Endodermal cell (in vitro differentiated cells): Measurements from ENCODE around the gene SH3PXD2A. TPM values are rescaled to one million over a fixed set of nuclear protein-coding genes. Genes with fewer than 3 reads are reported as not detected.
"Not testable (repeated sequence)": the region's sequence is repeated elsewhere in the genome, so short reads cannot be mapped to it uniquely, and the experiment has no call there.

ENCODE experiments used
- DNase-seq: peaks from one replicate; pipeline ENCODE4 v3.0.0-alpha.2; 2017
- H3K27ac ChIP-seq: 2 replicates; pipeline ENCODE4 v1.5.1; 2013; ENCODE audit warnings: mild to moderate bottlenecking, low read depth, low read length, moderate library complexity
- H3K27me3 ChIP-seq: 2 replicates; pipeline ENCODE4 v1.6.1; 2013; ENCODE audit warnings: mild to moderate bottlenecking, low read length, moderate library complexity; ENCODE audit not compliant: insufficient read depth, control insufficient read depth, poor library complexity, severe bottlenecking
- H3K36me3 ChIP-seq: 2 replicates; pipeline ENCODE4 v1.7.0; 2013; ENCODE audit warnings: mild to moderate bottlenecking, low read length, moderate library complexity; ENCODE audit not compliant: control insufficient read depth, insufficient read depth
- H3K4me1 ChIP-seq: one replicate; pipeline ENCODE4 v1.7.0; 2013; ENCODE audit warnings: low read length; ENCODE audit not compliant: control insufficient read depth, insufficient read depth
- H3K4me3 ChIP-seq: 2 replicates; pipeline ENCODE4 v1.5.1; 2013; ENCODE audit warnings: mild to moderate bottlenecking, low read length, moderate library complexity
- H3K9ac ChIP-seq: 2 replicates; pipeline ENCODE4 v1.6.1; 2013; ENCODE audit warnings: mild to moderate bottlenecking, low read length, moderate library complexity; ENCODE audit not compliant: poor library complexity, severe bottlenecking; ENCODE audit errors: extremely low read depth
- H3K9me3 ChIP-seq: 2 replicates; pipeline ENCODE4 v1.6.1; 2013; ENCODE audit warnings: mild to moderate bottlenecking, low read length, moderate library complexity; ENCODE audit not compliant: control insufficient read depth
- H3K27ac Mint-ChIP-seq: 2 replicates; pipeline ENCODE4 v1.8.0; 2020; ENCODE audit warnings: mixed read lengths
- H3K27me3 Mint-ChIP-seq: 2 replicates; pipeline ENCODE4 v1.8.0; 2021; ENCODE audit warnings: mild to moderate bottlenecking, mixed read lengths; ENCODE audit not compliant: insufficient read depth
- H3K36me3 Mint-ChIP-seq: 2 replicates; pipeline ENCODE4 v1.8.0; 2020; ENCODE audit warnings: low read depth, mixed read lengths
- H3K4me1 Mint-ChIP-seq: 2 replicates; pipeline ENCODE4 v1.8.0; 2020; ENCODE audit warnings: mixed read lengths
- H3K4me3 Mint-ChIP-seq: 2 replicates; pipeline ENCODE4 v1.8.0; 2020; ENCODE audit warnings: mild to moderate bottlenecking, moderate library complexity, mixed read lengths
- H3K9me3 Mint-ChIP-seq: 2 replicates; pipeline ENCODE4 v1.8.0; 2020; ENCODE audit warnings: mild to moderate bottlenecking, mixed read lengths
- WGBS, 2 experiments: methylation state at CpG; one replicate each; pipeline versions ENCODE4 v1.1.5 to v1.1.7; 2013; ENCODE audit warnings: missing lambda C conversion rate in 2 of 2, mixed read lengths in 1 of 2; ENCODE audit not compliant: insufficient coverage in 1 of 2, insufficient read length in 1 of 2; 5-methylcytosine and 5-hydroxymethylcytosine counted together
- total RNA-seq, 2 donors: library from RNA; stranded (reverse); fragmentation: NEBNext Ultra II Directional in 1 of 2; extraction: Animal tissue kit (Norgen Biotek cat#: 25700) in 1 of 2; gene quantifications; 2 replicates in 1 of 2; 3 replicates in 1 of 2; pipeline ENCODE4 v1.2.1, GENCODE V29; 2021
- TF ChIP-seq, protein P1 (sequence below): fragments of 200-600 bp; sonication (generic); conservative IDR thresholded peaks from 2 replicates; pipeline ENCODE4 v1.5.0; 2021; ENCODE audit warnings: antibody characterized with exemption, mild to moderate bottlenecking

The SH3PXD2A gene
- total RNA-seq, 2 donors from 2014 or later = 15.7 to 22.6 TPM

DNA sequence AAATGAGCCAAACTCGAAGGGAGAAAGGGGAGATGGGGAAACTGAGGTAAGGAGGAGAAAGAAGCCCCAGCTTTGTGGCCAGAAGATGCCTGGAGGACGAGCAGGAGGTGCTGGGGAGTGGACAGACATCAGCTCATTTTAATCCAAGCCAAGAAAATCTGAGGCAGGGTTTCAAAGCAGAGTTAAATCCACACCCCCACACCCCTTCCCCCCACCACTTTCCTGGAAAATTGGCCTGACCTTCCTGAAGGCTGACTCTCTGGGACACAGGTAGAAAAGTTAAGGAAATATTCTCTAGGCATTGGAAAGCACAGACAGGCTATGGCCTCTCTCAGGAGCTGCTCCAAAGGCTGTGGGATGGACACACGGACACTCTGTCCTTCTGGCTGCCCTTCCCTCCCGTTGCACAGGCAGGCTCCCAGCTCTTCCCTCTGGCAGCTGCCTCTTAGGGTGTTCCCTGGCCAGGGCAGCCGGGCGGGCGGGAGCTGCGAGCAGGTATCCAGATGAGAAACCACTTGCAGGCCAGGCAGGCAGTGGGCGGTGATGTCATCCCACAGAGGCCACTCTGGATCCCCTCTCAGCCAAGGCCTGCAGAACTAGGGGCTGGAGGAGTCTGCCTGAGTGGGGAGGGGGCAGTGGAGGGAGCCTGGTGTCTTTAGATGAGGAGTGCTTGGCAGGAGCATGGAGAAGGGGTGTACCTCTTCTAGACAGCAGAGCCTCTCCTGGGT is 190.1 kb downstream of the SH3PXD2A start:
- TF ChIP-seq, protein P1, sequence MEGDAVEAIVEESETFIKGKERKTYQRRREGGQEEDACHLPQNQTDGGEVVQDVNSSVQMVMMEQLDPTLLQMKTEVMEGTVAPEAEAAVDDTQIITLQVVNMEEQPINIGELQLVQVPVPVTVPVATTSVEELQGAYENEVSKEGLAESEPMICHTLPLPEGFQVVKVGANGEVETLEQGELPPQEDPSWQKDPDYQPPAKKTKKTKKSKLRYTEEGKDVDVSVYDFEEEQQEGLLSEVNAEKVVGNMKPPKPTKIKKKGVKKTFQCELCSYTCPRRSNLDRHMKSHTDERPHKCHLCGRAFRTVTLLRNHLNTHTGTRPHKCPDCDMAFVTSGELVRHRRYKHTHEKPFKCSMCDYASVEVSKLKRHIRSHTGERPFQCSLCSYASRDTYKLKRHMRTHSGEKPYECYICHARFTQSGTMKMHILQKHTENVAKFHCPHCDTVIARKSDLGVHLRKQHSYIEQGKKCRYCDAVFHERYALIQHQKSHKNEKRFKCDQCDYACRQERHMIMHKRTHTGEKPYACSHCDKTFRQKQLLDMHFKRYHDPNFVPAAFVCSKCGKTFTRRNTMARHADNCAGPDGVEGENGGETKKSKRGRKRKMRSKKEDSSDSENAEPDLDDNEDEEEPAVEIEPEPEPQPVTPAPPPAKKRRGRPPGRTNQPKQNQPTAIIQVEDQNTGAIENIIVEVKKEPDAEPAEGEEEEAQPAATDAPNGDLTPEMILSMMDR = no peak
- Mint-ChIP-seq H3K36me3 (no peaks in the 10 kb centered on the region), H3K9me3 (no peaks in the 10 kb centered on the region), H3K4me1 (peaks cover 6% of the 10 kb centered on the region), H3K27ac (no peak overlapping the region), H3K27me3 (no peaks in the 10 kb centered on the region), H3K4me3 (no peak overlapping the region)
- H3K36me3 ChIP-seq = no peaks in the 10 kb centered on the region
- H3K27ac ChIP-seq = no peak overlapping the region
- DNase-seq = no peak
- H3K9me3 ChIP-seq = no peaks in the 10 kb centered on the region
- H3K9ac ChIP-seq = no peak overlapping the region
- H3K27me3 ChIP-seq = no peaks in the 10 kb centered on the region
- H3K4me1 ChIP-seq = no peaks in the 10 kb centered on the region
- 89 to 100% methylated on average over 3 to 9 of the region's 9 CpGs for WGBS, 2 experiments
- H3K4me3 ChIP-seq = no peak overlapping the region

DNA sequence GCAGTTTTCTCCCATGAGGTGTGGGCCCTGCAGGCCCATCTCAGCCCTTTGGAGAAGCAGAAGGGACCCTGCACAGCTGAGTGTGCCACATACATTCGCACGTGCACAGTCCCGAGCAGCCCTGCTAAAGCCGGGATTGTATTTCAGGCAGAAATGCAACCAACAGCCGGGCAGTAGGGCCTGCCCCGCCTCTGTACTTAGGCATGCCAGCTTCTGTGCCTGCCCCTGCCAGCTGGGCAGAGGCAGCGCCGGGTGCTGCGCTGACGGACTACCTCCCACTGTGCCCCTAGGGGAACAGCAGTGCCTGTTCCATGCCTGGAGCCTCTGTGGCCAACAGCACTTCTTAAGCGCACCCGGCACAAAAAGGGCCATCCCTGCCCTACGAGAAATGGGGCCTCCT is 191.6 kb downstream of the SH3PXD2A start:
- Histone ChIP-seq H3K27me3 (no peaks in the 10 kb centered on the region), H3K9ac (no peak overlapping the region), H3K4me3 (no peak overlapping the region), H3K9me3 (no peaks in the 10 kb centered on the region), H3K27ac (no peak overlapping the region), H3K4me1 (no peaks in the 10 kb centered on the region), H3K36me3 (no peaks in the 10 kb centered on the region)
- H3K9me3 Mint-ChIP-seq = no peaks in the 10 kb centered on the region
- no peak for DNase-seq
- TF ChIP-seq, protein P1 = no peak
- no peak overlapping the region for H3K4me3 Mint-ChIP-seq
- no peaks in the 10 kb centered on the region for H3K27me3 Mint-ChIP-seq
- WGBS, 2 experiments = 94 to 95% methylated on average over 12 to 13 of the region's 13 CpGs
- H3K27ac Mint-ChIP-seq = no peak overlapping the region
- H3K36me3 Mint-ChIP-seq = no peaks in the 10 kb centered on the region
- peaks cover 2% of the 10 kb centered on the region for H3K4me1 Mint-ChIP-seq

DNA sequence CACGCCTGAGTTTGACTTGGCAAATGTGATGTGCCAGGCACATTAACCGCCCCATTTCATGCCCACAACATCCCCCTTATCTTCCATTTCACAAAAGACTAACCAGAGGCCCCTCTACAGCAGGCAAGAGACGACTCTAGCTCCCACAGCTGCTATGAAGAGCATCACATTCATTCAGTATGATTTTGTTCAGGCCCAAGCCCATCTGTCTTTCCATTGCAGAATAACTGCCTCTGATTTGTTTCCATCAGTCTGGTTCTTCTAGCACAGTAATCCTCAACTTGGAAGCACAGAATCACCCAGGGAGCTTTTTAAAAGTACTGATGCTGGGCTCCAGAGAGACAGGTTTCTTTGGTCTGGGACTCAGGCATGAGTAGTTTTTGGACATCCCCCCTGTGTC is 192.1 kb downstream of the SH3PXD2A start:
- Mint-ChIP-seq H3K36me3 (peaks cover 4% of the 10 kb centered on the region), H3K9me3 (no peaks in the 10 kb centered on the region), H3K4me3 (no peak overlapping the region), H3K27me3 (no peaks in the 10 kb centered on the region), H3K27ac (no peak overlapping the region), H3K4me1 (no peaks in the 10 kb centered on the region)
- H3K27me3 ChIP-seq = no peaks in the 10 kb centered on the region
- H3K4me1 ChIP-seq = no peaks in the 10 kb centered on the region
- no peak for DNase-seq
- TF ChIP-seq, protein P1 = no peak
- WGBS, 2 experiments = 89 to 93% methylated on average over 3 of the region's 3 CpGs
- H3K27ac ChIP-seq = no peak overlapping the region
- no peak overlapping the region for H3K4me3 ChIP-seq
- H3K9me3 ChIP-seq = no peaks in the 10 kb centered on the region
- H3K36me3 ChIP-seq = no peaks in the 10 kb centered on the region
- no peak overlapping the region for H3K9ac ChIP-seq

DNA sequence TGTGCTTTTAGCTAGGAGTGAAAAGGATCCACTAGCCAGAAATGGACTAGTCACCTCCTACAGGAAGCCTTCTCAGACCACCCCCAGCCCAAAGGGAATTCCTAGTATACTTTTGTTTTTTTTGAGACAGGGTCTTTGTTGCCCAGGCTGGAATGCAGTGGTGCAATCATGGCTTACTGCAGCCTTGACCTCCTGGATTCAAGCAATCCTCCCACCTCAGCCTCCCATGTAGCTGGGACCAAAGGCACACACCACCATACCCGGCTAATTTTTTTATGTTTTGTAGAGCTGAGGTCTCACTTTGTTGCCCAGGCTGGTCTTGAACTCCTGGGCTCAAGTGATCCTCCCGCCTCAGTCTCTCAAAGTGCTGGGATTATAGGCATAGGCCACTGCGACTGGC is 192.7 kb downstream of the SH3PXD2A start:
- H3K27me3 Mint-ChIP-seq, H3K27ac ChIP-seq, H3K27me3 ChIP-seq, H3K4me3 ChIP-seq, H3K9ac ChIP-seq, DNase-seq, H3K27ac Mint-ChIP-seq, H3K36me3 ChIP-seq, H3K4me3 Mint-ChIP-seq, H3K9me3 ChIP-seq, H3K9me3 Mint-ChIP-seq, H3K4me1 ChIP-seq, H3K36me3 Mint-ChIP-seq, H3K4me1 Mint-ChIP-seq: not testable (repeated sequence)
- 92 to 94% methylated on average over 3 of the region's 3 CpGs for WGBS, 2 experiments
